GM13977 (cell line): ENCODE measurements around the gene DOLPP1.
"Not testable (repeated sequence)": the region's sequence is repeated elsewhere in the genome, so short reads cannot be mapped to it uniquely, and the experiment has no call there.

Experiments
- DNase-seq: peaks from one replicate; pipeline ENCODE4 v3.0.0; 2012; ENCODE audit warnings: low spot score
- in situ Hi-C: fragments of 300-500 bp; cut with MboI; formaldehyde crosslinking; loops from one replicate; pipeline ENCODE4 v1.12.0; 2022; ENCODE audit warnings: low sequenced_read_pairs, low pct_unique_long_range_greater_than_20kb, mixed read lengths, inconsistent platforms; ENCODE audit not compliant: unreplicated experiment
- TF ChIP-seq, protein P1 (sequence below): IDR thresholded peaks from 2 replicates; pipeline ENCODE4 v1.5.1; 2012; ENCODE audit warnings: mild to moderate bottlenecking, control low read depth; ENCODE audit not compliant: insufficient read depth; ENCODE audit errors: extremely low read depth, missing control alignments

Gene DOLPP1

GRCh38 chr9:129122133-129122532 lies 41.2 kb downstream of the DOLPP1 start:
- in situ Hi-C loops: no loop called here
- TF ChIP-seq, protein P1, sequence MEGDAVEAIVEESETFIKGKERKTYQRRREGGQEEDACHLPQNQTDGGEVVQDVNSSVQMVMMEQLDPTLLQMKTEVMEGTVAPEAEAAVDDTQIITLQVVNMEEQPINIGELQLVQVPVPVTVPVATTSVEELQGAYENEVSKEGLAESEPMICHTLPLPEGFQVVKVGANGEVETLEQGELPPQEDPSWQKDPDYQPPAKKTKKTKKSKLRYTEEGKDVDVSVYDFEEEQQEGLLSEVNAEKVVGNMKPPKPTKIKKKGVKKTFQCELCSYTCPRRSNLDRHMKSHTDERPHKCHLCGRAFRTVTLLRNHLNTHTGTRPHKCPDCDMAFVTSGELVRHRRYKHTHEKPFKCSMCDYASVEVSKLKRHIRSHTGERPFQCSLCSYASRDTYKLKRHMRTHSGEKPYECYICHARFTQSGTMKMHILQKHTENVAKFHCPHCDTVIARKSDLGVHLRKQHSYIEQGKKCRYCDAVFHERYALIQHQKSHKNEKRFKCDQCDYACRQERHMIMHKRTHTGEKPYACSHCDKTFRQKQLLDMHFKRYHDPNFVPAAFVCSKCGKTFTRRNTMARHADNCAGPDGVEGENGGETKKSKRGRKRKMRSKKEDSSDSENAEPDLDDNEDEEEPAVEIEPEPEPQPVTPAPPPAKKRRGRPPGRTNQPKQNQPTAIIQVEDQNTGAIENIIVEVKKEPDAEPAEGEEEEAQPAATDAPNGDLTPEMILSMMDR: no peak
- no peak for DNase-seq

DNA sequence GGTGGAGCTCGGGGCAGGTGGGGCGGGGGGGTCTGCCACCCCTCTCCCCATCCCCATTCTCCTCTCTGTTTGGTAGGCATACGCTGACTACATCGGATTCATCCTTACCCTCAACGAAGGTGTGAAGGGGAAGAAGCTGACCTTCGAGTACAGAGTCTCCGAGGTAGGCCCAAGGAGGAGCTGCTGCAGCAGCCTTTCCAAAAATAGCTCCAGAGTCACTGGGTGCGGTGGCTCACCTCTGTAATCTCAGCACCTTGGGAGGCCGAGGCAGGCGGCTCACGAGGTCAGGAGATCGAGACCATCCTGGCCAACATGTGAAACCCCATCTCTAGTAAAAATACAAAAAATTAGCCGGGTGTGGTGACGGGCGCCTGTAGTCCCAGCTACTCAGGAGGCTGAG lies 42.1 kb downstream of the DOLPP1 start:
- in situ Hi-C loops, DNase-seq: not testable (repeated sequence)

DNA sequence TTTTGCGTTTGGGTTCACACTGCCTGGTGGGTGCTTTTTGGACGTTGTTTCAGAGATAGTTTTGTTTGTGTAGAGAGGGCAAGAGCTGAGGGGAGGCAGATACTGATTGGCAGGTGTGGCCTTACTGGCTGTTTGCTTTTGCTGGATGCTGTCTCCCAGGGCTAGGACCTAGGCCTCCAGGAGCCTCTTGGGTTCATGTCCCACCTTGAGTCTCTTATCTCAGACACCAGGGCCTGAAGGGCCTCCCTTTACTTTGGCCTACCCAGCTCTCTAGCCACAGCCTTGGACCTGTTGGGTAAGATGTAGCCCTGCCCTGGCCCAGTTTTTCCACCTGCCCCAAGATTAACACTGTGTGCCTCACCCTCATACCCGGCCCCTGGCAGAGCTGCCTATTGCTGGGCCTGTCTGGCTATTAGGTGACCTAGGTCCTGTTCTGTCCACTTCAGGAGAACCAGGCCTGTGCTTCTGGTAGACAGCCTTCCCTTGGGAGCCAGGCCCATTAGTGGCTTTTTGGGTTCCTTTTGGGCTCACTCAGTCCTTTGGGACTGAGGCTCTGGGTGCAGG lies 43.7 kb downstream of the DOLPP1 start:
- TF ChIP-seq, protein P1: no peak
- no peak for DNase-seq
- in situ Hi-C loops: loop anchor here (25.0 kb wide), 1 partner anchor 663 kb away; no protein-coding TSS in a partner anchor

DNA sequence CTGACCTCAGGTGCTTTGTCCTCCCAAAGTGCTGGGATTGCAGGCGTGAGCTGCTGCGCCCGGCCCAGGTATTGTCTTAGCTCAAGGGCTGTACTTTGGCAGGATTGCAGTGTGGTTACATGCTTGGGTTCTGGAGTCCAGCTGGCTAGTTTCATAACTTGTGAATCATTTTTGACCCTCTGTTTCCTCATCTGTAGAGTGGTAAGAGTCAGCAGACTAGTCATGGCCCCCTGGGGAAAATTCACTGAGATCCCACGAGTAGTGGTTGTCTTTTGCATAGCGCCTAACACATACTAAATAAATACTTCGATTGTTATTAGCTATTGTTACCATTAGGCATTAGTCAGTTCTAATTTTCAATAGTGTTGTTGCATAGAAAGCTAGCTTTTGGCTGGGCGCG lies 44.6 kb downstream of the DOLPP1 start:
- no peak for DNase-seq
- TF ChIP-seq, protein P1: no peak
- in situ Hi-C loops: loop anchor here (25.0 kb wide), 1 partner anchor 662 kb away; no protein-coding TSS in a partner anchor

- DNase-seq: no peak
- in situ Hi-C loops: loop anchor here (25.0 kb wide), 1 partner anchor 660 kb away; no protein-coding TSS in a partner anchor
- TF ChIP-seq, protein P1: no peak
Measured at GRCh38 chr9:129126749-129127618, 46.1 kb downstream of the DOLPP1 start.

- in situ Hi-C loops: loop anchor here (25.0 kb wide), 1 partner anchor 659 kb away; no protein-coding TSS in a partner anchor
- TF ChIP-seq, protein P1: no peak
- no peak for DNase-seq
Measured at GRCh38 chr9:129128689-129129088, 47.8 kb downstream of the DOLPP1 start.

DNA sequence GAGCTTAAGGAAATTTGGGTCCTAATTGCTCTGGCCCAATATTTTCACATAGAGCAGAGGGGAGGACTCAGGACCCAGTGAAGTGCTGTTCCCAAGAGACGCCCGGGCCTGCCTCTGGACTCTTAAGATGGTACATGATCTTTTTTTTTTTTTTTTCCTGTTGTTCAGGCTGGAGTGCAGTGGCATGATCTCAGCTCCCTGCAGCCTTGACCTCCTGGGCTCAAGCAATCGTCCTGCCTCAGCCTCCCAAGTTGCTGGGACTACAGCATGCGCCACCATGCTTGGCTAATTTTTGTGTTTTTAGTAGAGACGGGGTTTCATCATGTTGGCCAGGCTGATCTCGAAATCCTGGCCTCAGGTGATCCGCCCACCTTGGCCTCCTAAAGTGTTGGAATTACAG lies 49.4 kb downstream of the DOLPP1 start:
- DNase-seq: not testable (repeated sequence)
- in situ Hi-C loops: loop anchor here (10.0 to 25.0 kb wide), 2 partner anchors 485 to 657 kb away; no protein-coding TSS in a partner anchor
